Naive B cell (primary cell): ENCODE measurements around the gene APC2. TPM values are rescaled to one million over a fixed set of nuclear protein-coding genes. Genes with fewer than 3 reads are reported as not detected.
A peak's percentile ranks its signal among the peaks of the same experiment; 100 is the strongest.
"Not testable (repeated sequence)": the region's sequence is repeated elsewhere in the genome, so short reads cannot be mapped to it uniquely, and the experiment has no call there.

Source experiments
- ATAC-seq, 2 donors: fragments of 150-1000 bp; cut with Tn5 transposase; 2 replicates each; pipeline ENCODE4 v1.10.0; 2021; ENCODE audit warnings: low read depth in 2 of 2, mild to moderate bottlenecking in 2 of 2, moderate library complexity in 2 of 2
- DNase-seq: peaks from one replicate; pipeline ENCODE4 v3.0.0; 2022
- H3K27ac Mint-ChIP-seq, 6 donors: one replicate each; pipeline ENCODE4 v1.8.0; 2020 to 2022; ENCODE audit warnings: mild to moderate bottlenecking in 6 of 6, mixed read lengths in 6 of 6, moderate library complexity in 5 of 6, inconsistent platforms in 2 of 6
- H3K27me3 Mint-ChIP-seq, 3 donors: one replicate each; pipeline ENCODE4 v1.8.0; 2021 to 2022; ENCODE audit warnings: mixed read lengths in 3 of 3, mild to moderate bottlenecking in 1 of 3
- H3K36me3 Mint-ChIP-seq, 2 donors: one replicate each; pipeline ENCODE4 v1.8.0; 2020 to 2022; ENCODE audit warnings: mixed read lengths in 2 of 2, inconsistent platforms in 1 of 2, mild to moderate bottlenecking in 1 of 2
- H3K4me1 Mint-ChIP-seq, 3 donors: one replicate each; pipeline ENCODE4 v1.8.0; 2020 to 2022; ENCODE audit warnings: mixed read lengths in 3 of 3, inconsistent platforms in 1 of 3, mild to moderate bottlenecking in 1 of 3, moderate library complexity in 1 of 3
- H3K4me3 Mint-ChIP-seq, 8 donors: one replicate each; pipeline ENCODE4 v1.8.0; 2020 to 2022; ENCODE audit warnings: mild to moderate bottlenecking in 8 of 8, mixed read lengths in 8 of 8, moderate library complexity in 8 of 8, inconsistent platforms in 2 of 8
- H3K9me3 Mint-ChIP-seq, 7 donors: one replicate each; pipeline ENCODE4 v1.8.0; 2020 to 2022; ENCODE audit warnings: mixed read lengths in 7 of 7, mild to moderate bottlenecking in 5 of 7, inconsistent platforms in 2 of 7, moderate library complexity in 1 of 7
- polyA plus RNA-seq, 6 donors: library from polyadenylated mRNA; unstranded; fragments of 300-500 nt; fragmentation: Illumina TruSeq; gene quantifications; one replicate each; pipeline ENCODE4 v1.2.3, GENCODE V29; 2021; ENCODE audit warnings: low read depth in 6 of 6

APC2 gene
- polyA plus RNA-seq, 6 donors from 2014 or later: 0.03 TPM; not detected in 5

DNA sequence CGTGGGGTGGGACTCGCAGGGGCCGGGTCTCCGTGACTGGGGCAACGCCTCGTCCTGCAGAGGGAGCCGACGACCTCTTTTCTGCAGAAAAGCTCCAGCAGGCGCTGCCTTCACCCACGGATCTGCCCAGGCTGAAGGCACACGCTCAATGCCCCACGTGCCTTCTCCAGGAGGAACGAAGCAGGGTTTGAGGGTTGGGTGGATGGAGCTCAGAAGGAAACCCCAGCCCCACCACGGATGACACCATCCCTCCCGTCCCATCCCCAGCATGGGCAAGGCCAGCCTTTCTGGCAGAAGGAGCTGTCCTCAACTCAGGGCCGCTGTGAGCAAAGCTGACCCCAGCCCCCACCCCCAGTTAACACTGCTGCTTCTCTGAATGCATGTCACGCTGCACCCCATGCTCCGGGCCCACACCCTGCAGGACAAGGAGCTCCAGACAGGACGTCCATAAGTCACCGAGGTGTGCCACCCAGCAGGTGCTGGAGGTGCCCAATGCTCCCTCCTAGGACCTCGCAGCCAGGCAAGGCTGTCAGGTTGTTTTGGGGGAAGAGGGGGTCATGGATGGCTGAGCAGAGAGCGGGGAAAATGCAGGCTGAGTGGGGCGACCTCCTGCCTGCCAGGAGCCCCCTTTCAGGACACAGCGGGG lies 21.7 kb downstream of the APC2 start:
- ATAC-seq (peak; percentile 14 to 16), DNase-seq (no peak)
- H3K4me1 Mint-ChIP-seq: peaks cover 6 to 19% (median 7%) of the 10 kb centered on the region in 3 donors
- peaks cover 0 to 15% (median 0%) of the 10 kb centered on the region in 3 donors for H3K27me3 Mint-ChIP-seq
- peak overlapping the region in 6 of 8 donors; percentile 54 to 89 (median 74) for H3K4me3 Mint-ChIP-seq
- H3K36me3 Mint-ChIP-seq: no peaks in the 10 kb centered on the region
- no peaks in the 10 kb centered on the region for H3K9me3 Mint-ChIP-seq
- H3K27ac Mint-ChIP-seq: no peak overlapping the region

DNA sequence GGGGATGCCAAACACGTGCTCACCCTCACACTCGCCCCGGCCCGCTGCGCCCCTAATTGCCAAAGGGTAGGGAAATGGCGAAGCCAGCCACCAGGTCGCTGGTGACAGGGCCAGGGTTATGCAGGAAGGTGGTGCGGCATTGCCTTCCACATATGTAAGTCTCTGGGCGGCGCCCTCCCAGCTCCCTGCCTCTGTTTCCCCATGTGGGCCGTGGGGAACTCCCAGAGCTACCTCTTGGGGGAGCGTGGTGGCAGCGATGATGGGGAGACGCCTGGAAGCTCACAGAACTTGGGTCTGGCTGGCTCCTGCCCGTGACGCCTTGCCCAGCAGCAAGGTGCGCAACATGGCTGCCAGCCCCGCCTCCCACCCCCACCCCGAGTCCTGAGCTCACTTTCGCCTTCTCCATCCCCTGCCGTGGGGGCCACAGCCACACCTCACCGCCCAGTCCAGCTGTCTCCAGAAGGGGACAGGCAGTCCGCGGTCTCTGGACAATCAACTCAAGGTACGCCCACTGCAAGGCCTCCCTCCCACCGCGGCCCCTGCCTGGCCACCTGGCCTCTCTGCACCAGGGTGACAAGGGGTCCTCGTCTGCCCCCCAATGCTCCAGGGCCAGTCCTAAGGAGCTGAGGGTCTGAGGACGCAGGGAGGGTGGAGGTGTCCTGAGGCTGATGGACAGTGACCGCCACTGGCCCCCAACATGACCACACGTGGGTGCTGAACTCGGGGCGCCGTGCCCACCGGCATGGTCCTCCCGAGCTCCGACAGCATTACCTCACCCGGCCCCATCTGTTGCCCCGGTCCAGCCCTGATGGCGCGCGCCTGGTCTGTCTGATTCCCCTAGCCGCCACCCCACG lies 22.5 kb downstream of the APC2 start:
- peak overlapping the region in 5 of 8 donors; percentile 20 to 81 (median 36) for H3K4me3 Mint-ChIP-seq
- H3K27ac Mint-ChIP-seq: no peak overlapping the region
- no peaks in the 10 kb centered on the region for H3K9me3 Mint-ChIP-seq
- no peaks in the 10 kb centered on the region for H3K36me3 Mint-ChIP-seq
- peaks cover 0 to 11% (median 0%) of the 10 kb centered on the region in 3 donors for H3K27me3 Mint-ChIP-seq
- peaks cover 10 to 27% (median 12%) of the 10 kb centered on the region in 3 donors for H3K4me1 Mint-ChIP-seq
- DNase-seq (no peak), ATAC-seq (no peak)

DNA sequence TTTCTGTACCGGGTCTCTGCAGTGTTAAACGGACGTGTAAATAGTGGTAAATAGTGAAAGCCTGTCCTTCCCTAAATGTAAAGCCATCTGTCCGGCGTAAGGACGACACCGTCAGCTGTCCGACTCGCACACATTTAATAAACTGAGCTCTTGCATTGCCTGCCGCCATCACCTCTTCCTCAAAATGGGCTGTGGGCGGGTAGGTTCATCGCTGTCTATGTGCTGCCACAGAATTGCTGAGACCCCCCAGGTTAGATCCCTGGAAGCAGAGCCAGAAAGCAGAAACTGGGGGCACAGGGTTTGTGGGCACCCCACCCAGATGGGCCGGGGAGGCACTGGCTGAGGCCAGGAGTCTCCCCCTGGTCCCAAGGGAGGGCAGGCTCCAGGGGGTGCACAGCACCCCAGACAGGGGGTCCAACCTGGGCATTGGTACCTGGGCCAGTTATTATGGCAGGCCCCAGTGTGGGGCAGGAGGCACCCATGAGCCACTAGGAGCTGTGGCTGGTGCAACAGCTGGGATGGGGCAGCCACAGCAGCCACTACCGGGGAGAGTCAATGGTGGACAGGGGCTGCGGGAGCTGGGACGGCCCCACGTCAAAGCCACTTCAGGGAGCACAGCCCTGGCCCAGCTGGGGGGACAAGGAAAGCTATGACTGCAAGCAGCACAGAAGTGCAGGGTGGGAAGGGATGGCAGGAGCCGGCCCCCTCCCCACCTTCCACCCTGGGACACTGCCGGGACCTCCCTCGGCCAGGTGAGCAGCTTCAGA lies 23.3 kb downstream of the APC2 start:
- ATAC-seq (no peak), DNase-seq (no peak)
- Mint-ChIP-seq H3K27ac (peak overlapping the region in 2 of 6 donors; percentile 15 to 52), H3K4me3 (peak overlapping the region in 3 of 8 donors; percentile 20 to 63 (median 46)), H3K4me1 (peaks cover 11 to 34% (median 13%) of the 10 kb centered on the region in 3 donors), H3K27me3 (peaks cover 0 to 11% (median 0%) of the 10 kb centered on the region in 3 donors), H3K9me3 (no peaks in the 10 kb centered on the region), H3K36me3 (no peaks in the 10 kb centered on the region)

DNA sequence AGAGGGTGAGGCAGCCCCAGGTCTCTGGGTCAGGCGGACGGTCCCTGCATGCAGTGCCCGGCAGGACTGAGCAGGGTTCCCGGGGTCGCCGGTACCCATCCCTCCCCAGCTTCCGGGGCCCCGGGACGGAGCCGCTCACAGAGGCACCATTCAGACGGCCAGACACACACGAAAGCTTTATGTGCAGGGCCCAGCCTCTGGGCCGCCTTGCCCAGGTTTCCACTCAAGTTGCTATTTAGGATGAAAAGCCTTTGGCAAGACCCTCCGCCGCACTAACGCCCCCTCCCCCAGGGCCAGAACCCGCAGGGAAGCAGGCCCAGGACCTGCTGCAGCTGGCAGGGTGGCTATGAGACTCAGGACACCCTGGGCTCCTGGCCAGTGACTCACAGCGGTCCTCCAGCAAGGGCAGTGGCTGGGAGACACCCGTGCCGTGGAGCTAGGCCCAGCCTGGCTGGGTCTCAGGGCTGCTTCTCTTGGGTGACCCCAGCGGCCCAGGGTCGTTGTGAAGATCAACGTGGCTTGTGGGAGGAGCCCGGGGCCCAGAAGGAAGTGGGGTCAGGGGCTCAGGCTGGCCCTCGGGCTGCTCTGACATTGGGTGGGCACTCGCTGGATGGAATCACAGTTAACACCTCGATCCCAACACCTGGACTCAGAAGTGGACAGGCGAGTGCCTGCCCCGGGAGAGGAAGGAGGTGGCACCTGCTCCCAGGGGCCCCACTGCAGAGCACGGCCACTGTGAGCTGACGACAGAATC lies 24.3 kb downstream of the APC2 start:
- no peak for DNase-seq
- peak overlapping the region in 1 of 8 donors; percentile 65 for H3K4me3 Mint-ChIP-seq
- H3K36me3 Mint-ChIP-seq: peaks cover 0 to 5% of the 10 kb centered on the region in 2 donors
- H3K4me1 Mint-ChIP-seq: peaks cover 15 to 38% (median 18%) of the 10 kb centered on the region in 3 donors
- H3K27ac Mint-ChIP-seq: no peak overlapping the region
- H3K9me3 Mint-ChIP-seq: no peaks in the 10 kb centered on the region
- peaks cover 0 to 11% (median 0%) of the 10 kb centered on the region in 3 donors for H3K27me3 Mint-ChIP-seq
- no peak for ATAC-seq

DNA sequence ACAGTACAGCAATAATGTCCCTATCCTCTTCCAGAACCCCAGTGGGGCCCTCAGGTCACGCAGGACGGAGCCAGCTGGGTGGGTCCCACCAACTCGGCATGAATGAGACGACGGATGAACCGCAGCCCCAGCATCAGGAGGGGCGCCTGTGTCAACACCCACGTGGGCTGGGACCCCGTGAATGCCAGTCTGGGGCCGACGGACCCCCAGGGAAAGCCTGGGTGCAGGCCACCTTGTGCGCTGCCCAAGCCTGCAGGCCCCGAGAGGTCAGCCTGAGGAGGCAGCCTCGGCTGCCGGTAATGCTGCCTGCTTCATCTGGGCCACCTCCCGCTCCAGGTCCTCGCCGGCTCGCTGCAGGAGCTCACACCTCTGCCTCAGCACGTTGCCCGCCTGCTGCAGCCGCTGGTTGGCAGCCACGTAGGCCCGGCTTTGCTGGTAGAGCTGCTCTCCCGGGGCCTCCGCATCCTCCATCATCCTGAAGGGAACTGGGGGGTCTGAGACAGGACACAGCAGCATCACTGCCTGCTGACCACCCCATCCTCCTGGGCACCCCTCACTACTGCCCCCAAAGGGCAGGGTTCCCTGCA lies 24.9 kb downstream of the APC2 start:
- Mint-ChIP-seq H3K27me3 (peaks cover 0 to 10% (median 0%) of the 10 kb centered on the region in 3 donors), H3K27ac (no peak overlapping the region), H3K4me1 (peaks cover 16 to 39% (median 22%) of the 10 kb centered on the region in 3 donors), H3K9me3 (no peaks in the 10 kb centered on the region), H3K36me3 (peaks cover 0 to 8% of the 10 kb centered on the region in 2 donors), H3K4me3 (no peak overlapping the region)
- ATAC-seq: no peak
- no peak for DNase-seq

DNA sequence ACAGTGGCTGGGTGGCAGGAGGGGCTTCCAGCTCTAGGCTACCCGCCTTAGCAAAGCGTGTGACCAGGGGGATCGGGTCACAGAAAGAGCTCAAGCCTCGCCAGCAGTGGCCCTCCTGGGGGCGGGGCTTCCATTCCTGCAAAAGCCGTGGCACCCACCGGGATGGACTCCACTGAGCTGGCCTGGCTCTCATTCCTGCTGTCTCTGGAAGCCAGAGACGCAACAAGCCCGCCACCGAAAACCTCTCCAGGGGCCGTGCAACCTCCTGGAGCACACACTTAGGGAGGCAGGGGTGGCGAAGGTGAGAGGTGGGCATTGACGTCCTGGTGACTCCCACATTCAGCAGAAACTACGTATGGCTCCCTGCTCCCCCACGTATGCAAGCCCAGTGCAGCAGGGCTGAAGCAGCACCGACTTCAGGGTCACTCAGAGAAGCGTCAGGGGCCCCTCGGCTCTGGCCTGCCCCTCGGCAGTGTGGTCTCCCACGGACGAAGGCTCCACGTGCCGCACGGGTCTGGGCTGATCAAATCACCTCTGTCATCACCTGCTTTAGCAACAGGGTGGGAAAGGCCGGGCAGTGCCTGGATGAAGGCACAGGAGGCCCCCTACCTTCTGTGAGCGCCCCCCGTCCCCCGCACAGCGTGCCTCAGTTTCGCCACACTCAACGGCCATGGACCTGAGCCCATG lies 26.0 kb downstream of the APC2 start:
- no peak overlapping the region for H3K27ac Mint-ChIP-seq
- peaks cover 20 to 40% (median 26%) of the 10 kb centered on the region in 3 donors for H3K4me1 Mint-ChIP-seq
- H3K9me3 Mint-ChIP-seq: no peaks in the 10 kb centered on the region
- H3K4me3 Mint-ChIP-seq: peak overlapping the region in 2 of 8 donors; percentile 57 to 59
- peaks cover 0 to 6% (median 0%) of the 10 kb centered on the region in 3 donors for H3K27me3 Mint-ChIP-seq
- ATAC-seq: no peak
- no peak for DNase-seq
- peaks cover 0 to 8% of the 10 kb centered on the region in 2 donors for H3K36me3 Mint-ChIP-seq

DNA sequence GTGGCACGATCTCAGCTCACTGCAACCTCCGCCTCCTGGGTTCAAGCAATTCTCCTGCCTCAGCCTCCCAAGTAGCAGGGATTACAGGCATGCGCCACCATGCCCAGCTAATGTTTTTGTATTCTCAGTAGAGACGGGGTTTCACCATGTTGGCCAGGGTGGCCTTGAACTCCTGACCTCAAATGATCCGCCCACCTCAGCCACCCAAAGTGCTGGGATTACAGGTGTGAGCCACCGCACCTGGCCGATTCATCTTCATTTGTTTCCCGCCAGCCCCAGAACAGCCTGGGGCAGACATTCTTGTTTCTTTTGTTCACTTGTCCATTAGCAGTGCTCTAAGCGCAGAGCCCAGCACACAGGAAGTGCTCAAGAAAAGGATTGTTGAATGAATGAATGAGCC lies 27.1 kb downstream of the APC2 start:
- H3K27ac Mint-ChIP-seq: peak overlapping the region in 2 of 6 donors; percentile 15 to 52
- H3K36me3 Mint-ChIP-seq, H3K9me3 Mint-ChIP-seq, DNase-seq, H3K27me3 Mint-ChIP-seq, ATAC-seq: not testable (repeated sequence)
- H3K4me3 Mint-ChIP-seq: peak overlapping the region in 6 of 8 donors; percentile 54 to 88 (median 69)
- H3K4me1 Mint-ChIP-seq: peaks cover 20 to 34% (median 26%) of the 10 kb centered on the region in 3 donors

DNA sequence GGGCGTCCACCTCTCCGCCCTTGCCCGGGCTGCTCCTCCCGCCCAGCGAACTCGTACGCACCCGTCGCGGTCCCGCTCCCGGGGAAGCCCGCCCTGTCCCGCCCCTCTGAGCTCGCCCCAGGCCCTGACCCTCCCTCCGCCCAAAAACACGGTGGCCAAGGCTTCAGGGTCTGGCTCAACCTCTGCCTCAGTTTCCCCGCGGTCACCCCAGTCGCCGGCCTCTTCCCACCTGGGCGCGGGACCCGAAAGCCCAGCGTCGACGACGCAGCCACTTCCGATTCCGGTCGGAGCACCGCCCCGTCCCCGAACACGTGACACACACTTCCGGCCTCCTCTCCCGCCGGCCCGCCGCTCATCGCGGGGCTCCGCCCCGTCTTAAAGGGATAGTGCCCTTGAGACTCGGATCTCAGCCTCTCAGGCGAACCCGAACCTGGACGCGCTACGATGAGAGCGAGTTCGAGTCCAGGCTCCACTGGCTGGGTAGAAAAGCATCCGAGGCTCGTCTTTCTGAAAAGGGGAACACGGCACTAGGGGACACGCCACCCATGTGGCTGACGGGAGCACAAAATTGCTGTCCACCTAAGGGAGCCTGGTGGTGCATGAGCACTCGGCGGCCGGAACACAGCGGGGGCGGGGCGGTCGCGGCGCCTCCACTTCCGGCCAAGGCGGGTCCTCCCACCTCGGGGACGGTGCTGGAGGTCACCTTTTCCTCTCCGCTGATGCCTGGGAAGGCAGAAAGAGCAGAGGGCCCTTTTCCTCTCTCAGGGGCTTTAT lies 29.2 kb downstream of the APC2 start, which contains the start of gene C19orf25:
C19orf25 (minus strand) TSS at position 282 of the 774 bp plus-strand sequence. CDS start 312 bp downstream, outside the sequence.
- peaks cover 17 to 27% (median 26%) of the 10 kb centered on the region in 3 donors for H3K4me1 Mint-ChIP-seq
- peak; percentile 98 to 99 for ATAC-seq
- peaks cover 0 to 8% of the 10 kb centered on the region in 2 donors for H3K36me3 Mint-ChIP-seq
- H3K9me3 Mint-ChIP-seq: no peaks in the 10 kb centered on the region
- DNase-seq: peak; percentile 86
- peak within 1 kb of the TSS; percentile 89 to 99 (median 96) for H3K27ac Mint-ChIP-seq
- H3K27me3 Mint-ChIP-seq: no peaks in the 10 kb centered on the region
- H3K4me3 Mint-ChIP-seq: peak within 1 kb of the TSS; percentile 93 to 100 (median 98)

DNA sequence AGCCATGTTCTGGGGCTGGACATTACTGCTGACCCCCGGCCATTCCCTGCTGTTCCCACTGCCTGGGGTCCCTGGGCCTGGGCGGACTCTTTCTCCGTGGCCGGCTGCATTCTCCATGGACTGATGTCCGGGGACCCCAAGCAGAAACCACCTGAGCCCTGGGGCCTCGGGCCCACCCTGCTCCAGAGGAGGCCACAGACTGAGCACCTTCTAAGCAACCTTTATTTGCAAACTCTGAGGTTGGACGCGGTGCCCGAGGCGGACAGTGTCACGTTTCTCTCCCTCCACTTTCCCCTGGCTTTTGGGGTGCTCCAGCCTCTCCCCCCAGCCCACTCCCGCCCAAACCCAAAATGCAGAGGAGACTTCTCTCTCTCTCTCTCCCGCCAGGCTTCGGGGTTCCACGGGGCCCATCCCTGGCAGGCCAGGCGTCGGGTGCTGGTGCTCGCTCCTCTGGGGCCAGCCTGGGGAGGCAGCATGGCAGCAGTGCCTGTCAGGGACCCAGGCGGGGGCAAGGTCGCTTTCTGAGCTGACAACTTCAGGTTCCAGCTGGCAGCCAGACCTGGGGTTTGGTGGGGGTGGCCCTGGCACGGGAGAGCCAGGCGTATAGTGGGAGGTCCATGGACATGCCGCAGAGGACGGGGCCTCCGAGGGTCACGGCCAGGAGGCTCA lies 31.4 kb downstream of the APC2 start:
- Mint-ChIP-seq H3K9me3 (no peaks in the 10 kb centered on the region), H3K4me3 (no peak overlapping the region), H3K27me3 (no peaks in the 10 kb centered on the region), H3K36me3 (peaks cover 0 to 8% of the 10 kb centered on the region in 2 donors), H3K4me1 (peaks cover 17 to 27% (median 26%) of the 10 kb centered on the region in 3 donors), H3K27ac (peak overlapping the region in 1 of 6 donors; percentile 30)
- DNase-seq (no peak), ATAC-seq (no peak)

DNA sequence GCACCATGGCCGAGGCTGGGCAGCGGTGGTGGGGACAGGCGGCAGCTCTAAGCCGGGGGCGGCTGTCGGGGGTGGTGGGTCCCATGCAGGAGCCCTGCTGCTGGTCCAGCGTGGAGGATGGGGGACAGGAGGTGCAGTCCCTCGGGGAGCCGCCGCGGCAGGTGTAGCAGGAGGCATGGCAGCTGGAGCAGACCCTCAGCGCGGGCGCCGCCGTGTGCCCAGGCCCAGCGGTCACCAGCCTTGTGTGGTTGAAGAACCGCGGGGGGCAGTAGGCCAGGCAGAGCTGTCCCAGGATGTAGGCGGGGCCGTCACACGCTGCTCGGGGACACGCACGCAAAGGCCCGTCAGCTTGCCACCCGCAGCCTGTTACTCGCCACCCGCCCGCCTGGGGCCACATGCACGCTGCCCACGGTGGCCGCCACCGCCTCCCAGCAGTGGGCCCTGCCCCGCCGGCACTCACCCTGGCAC lies 32.0 kb downstream of the APC2 start:
- DNase-seq: no peak
- no peak for ATAC-seq
- Mint-ChIP-seq H3K36me3 (peaks cover 0 to 8% of the 10 kb centered on the region in 2 donors), H3K27ac (no peak overlapping the region), H3K4me1 (peaks cover 17 to 26% (median 21%) of the 10 kb centered on the region in 3 donors), H3K27me3 (no peaks in the 10 kb centered on the region), H3K9me3 (no peaks in the 10 kb centered on the region), H3K4me3 (peak overlapping the region in 1 of 8 donors; percentile 29)
